ENCODE results near the gene UBR3. TPM values are rescaled to one million over a fixed set of nuclear protein-coding genes. Genes with fewer than 3 reads are reported as not detected.

Gene UBR3
- total and polyA plus RNA-seq, 10 donors = 7.2 to 119 (median 54.3) TPM

DNA sequence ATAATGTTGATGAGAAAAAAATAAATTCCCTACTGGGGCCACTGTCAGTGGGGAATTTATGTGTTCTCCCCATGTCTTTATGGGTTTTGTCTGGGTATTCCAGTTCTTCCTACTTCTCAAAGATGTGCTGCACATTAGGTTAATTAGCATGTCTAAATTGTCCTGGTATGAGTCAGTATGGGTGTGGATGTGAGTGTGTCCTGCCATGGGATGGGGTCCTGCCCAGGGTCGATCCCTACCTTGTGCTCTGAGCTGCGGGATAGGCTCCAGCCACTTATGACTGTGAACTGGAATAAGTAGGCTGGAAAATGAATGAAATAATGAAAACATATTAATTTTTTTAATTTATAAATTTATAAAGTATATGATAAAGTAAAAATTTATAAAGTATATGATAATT is 167.5 kb downstream of the UBR3 start:
- no peak for DNase-seq
- TF ChIP-seq POLR2AphosphoS5 (IDR thresholded peaks at IDR 0.05) = no peak
- no peak for TF ChIP-seq POLR2A (IDR thresholded peaks at IDR 0.05)
- TF ChIP-seq, protein P1, sequence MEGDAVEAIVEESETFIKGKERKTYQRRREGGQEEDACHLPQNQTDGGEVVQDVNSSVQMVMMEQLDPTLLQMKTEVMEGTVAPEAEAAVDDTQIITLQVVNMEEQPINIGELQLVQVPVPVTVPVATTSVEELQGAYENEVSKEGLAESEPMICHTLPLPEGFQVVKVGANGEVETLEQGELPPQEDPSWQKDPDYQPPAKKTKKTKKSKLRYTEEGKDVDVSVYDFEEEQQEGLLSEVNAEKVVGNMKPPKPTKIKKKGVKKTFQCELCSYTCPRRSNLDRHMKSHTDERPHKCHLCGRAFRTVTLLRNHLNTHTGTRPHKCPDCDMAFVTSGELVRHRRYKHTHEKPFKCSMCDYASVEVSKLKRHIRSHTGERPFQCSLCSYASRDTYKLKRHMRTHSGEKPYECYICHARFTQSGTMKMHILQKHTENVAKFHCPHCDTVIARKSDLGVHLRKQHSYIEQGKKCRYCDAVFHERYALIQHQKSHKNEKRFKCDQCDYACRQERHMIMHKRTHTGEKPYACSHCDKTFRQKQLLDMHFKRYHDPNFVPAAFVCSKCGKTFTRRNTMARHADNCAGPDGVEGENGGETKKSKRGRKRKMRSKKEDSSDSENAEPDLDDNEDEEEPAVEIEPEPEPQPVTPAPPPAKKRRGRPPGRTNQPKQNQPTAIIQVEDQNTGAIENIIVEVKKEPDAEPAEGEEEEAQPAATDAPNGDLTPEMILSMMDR (IDR thresholded peaks at IDR 0.05 in 8 of 11, conservative IDR thresholded peaks at IDR 0.05 in 3 of 11) = no peak
- Histone ChIP-seq H3K27ac (no peak overlapping the region), H3K36me3 (peaks cover 0 to 77% (median 18%) of the 10 kb centered on the region in 6 donors), H3K4me3 (no peak overlapping the region), H3K27me3 (replicated peaks in 1 of 7) (no peaks in the 10 kb centered on the region), H3K4me1 (no peaks in the 10 kb centered on the region), H3K9me3 (peaks cover 0 to 29% (median 16%) of the 10 kb centered on the region in 8 donors)
- WGBS, 5 donors = 90 to 97% (median 92%) methylated on average over 2 of the region's 2 CpGs
- intact Hi-C loops (cut with DNase I; ENCODE audit: low total_unique reads) = no loop called here

DNA sequence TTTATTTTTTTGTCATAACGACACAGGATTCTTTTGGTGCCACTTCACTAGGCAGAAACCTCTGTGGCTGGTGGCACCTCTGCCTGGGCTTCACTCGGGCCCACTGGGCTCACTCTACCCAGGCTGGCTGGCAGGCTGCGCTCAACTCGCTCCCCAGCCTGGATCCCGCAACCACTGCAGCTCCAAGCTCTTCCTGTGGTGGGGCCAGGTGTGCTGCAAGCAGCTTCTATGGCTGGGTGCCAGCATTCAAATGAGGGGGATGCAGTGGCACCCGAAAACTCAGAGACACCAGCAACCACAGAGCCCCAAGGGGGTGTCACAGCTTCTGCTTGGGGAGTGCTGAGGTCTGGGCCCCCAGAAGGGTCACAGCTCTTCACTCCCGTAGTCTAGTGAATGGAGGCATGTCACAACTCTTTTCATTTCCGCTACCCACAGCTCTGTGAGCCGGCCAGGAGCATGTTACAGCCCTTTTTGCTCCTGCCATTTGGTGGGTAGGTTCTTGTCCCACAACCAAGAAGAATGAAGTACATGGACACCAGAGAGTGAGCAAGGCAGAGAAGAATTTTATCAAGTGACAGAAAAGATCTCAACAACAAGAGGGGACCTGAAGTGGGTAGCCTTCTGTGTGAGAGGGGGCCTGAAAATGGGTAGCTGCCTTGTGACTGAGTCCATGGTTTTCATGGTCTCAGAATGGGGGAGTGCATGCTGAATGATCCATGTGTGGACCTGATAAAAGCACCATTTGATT is 170.1 kb downstream of the UBR3 start:
- DNase-seq = no peak
- intact Hi-C loops (cut with DNase I; ENCODE audit: low total_unique reads) = no loop called here

DNA sequence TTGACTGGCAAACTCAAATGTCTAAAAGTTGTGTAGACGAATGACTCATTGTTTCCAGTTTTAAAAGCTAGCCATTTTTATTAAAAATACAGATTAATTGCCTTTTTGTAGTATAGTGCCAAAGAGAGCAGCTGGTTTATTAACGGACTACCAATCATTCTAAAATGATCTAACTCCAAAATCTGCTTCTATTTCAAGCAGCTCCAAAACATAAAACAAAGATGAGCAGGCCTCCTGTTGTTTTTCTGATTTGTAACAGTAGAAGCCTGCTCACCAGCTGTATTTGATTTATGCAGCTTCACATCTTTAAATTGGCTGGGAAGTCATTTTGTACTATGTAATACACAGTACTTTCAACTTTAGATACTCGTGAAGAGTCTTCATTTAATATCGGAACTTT is 171.8 kb downstream of the UBR3 start:
- intact Hi-C loops (cut with DNase I; ENCODE audit: low total_unique reads) = no loop called here
- TF ChIP-seq, protein P1 (IDR thresholded peaks at IDR 0.05 in 8 of 11, conservative IDR thresholded peaks at IDR 0.05 in 3 of 11) = no peak
- TF ChIP-seq POLR2AphosphoS5 (IDR thresholded peaks at IDR 0.05) (no peak), POLR2A (IDR thresholded peaks at IDR 0.05) (no peak)
- Histone ChIP-seq H3K27ac (no peak overlapping the region), H3K27me3 (replicated peaks in 1 of 7) (no peaks in the 10 kb centered on the region), H3K4me3 (no peak overlapping the region), H3K9me3 (peaks cover 0 to 15% (median 10%) of the 10 kb centered on the region in 8 donors), H3K4me1 (no peaks in the 10 kb centered on the region), H3K36me3 (peaks cover 0 to 79% (median 31%) of the 10 kb centered on the region in 6 donors)
- WGBS, 5 donors = 73 to 89% (median 85%) methylated on average over 4 of the region's 4 CpGs
- DNase-seq = no peak

More for the DNA sequence above, 170.1 kb downstream of the UBR3 start:
- H3K27ac ChIP-seq = no peak overlapping the region
- WGBS, 5 donors = 88 to 94% (median 93%) methylated on average over 9 of the region's 9 CpGs
- H3K27me3 ChIP-seq (replicated peaks in 1 of 7) = no peaks in the 10 kb centered on the region
- no peak for TF ChIP-seq POLR2A (IDR thresholded peaks at IDR 0.05)
- peak in 1 of 3 donors; percentile 23 for TF ChIP-seq POLR2AphosphoS5 (IDR thresholded peaks at IDR 0.05)
- TF ChIP-seq, protein P1 (IDR thresholded peaks at IDR 0.05 in 8 of 11, conservative IDR thresholded peaks at IDR 0.05 in 3 of 11) = no peak
- peaks cover 0 to 70% (median 21%) of the 10 kb centered on the region in 6 donors for H3K36me3 ChIP-seq
- H3K4me3 ChIP-seq = no peak overlapping the region
- H3K4me1 ChIP-seq = no peaks in the 10 kb centered on the region
- H3K9me3 ChIP-seq = peaks cover 0 to 15% (median 10%) of the 10 kb centered on the region in 8 donors

DNA sequence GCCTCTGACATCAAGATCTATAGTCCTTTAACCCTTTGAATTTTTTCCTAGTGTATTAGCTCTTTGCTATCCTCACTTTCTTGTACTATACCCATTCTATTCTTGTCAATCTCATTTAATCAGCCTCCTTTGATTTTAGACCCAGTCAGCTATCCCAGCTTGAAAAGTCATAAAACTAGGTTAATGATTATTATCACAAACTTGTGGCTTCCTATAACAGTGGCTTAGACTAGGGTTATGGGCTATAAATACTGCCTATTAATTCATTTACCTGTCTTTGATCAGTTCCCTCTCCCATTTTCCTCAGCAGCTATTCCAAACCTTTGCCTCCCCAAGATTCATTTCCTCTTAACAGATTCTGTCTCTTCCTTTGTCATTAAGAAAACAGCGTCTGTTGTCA is 174.8 kb downstream of the UBR3 start:
- no peaks in the 10 kb centered on the region for H3K27me3 ChIP-seq (replicated peaks in 1 of 7)
- peaks cover 0 to 78% (median 34%) of the 10 kb centered on the region in 6 donors for H3K36me3 ChIP-seq
- H3K4me3 ChIP-seq = no peak overlapping the region
- peaks cover 0 to 10% (median 7%) of the 10 kb centered on the region in 8 donors for H3K9me3 ChIP-seq
- H3K4me1 ChIP-seq = no peaks in the 10 kb centered on the region
- intact Hi-C loops (cut with DNase I; ENCODE audit: low total_unique reads) = no loop called here
- DNase-seq = no peak
- 81 to 97% (median 94%) methylated on average over 1 of the region's 1 CpG for WGBS, 5 donors
- TF ChIP-seq, protein P1 (IDR thresholded peaks at IDR 0.05 in 8 of 11, conservative IDR thresholded peaks at IDR 0.05 in 3 of 11) = no peak
- TF ChIP-seq POLR2A (IDR thresholded peaks at IDR 0.05) (no peak), POLR2AphosphoS5 (IDR thresholded peaks at IDR 0.05) (no peak)
- no peak overlapping the region for H3K27ac ChIP-seq
